Measurements from ENCODE around the gene RASAL2.

RASAL2 gene

DNA sequence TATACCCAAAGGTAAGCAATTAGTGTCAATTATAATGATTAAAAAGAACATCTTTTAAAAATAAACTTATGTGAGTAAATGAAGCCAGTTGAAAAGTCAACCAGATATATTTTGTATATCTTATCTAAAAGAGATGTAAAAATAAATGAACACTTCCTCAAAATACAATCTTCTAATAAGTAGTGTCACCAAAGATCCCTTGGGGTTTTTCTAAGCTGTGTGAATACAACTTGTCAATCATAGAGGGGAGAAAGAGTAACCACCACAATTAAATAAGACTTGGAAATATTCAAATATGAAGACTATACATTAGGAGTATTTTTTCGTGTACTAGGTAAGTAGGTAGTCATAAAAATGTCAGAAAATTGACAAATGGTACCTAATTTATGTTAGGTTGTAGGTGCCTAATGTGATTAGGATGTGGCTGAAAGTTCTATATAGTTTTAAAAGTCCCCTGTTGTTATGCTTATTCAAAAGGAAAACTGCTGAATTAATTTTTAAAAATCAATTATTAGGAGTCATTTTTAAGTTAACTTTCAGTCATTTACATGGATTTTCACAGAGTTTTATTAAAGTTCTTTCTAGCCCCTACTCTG, 72.6 kb downstream of the RASAL2 start:
- TF ChIP-seq, protein P1, sequence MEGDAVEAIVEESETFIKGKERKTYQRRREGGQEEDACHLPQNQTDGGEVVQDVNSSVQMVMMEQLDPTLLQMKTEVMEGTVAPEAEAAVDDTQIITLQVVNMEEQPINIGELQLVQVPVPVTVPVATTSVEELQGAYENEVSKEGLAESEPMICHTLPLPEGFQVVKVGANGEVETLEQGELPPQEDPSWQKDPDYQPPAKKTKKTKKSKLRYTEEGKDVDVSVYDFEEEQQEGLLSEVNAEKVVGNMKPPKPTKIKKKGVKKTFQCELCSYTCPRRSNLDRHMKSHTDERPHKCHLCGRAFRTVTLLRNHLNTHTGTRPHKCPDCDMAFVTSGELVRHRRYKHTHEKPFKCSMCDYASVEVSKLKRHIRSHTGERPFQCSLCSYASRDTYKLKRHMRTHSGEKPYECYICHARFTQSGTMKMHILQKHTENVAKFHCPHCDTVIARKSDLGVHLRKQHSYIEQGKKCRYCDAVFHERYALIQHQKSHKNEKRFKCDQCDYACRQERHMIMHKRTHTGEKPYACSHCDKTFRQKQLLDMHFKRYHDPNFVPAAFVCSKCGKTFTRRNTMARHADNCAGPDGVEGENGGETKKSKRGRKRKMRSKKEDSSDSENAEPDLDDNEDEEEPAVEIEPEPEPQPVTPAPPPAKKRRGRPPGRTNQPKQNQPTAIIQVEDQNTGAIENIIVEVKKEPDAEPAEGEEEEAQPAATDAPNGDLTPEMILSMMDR (IDR thresholded peaks at IDR 0.05; ENCODE audit: control insufficient read depth, insufficient read depth, low read depth, low read length, missing control alignments) = no peak
- no peak for DNase-seq (ENCODE audit: low read depth)
- no peak overlapping the region for H3K4me3 ChIP-seq (ENCODE audit: control insufficient read depth, low read depth, low read length)

DNA sequence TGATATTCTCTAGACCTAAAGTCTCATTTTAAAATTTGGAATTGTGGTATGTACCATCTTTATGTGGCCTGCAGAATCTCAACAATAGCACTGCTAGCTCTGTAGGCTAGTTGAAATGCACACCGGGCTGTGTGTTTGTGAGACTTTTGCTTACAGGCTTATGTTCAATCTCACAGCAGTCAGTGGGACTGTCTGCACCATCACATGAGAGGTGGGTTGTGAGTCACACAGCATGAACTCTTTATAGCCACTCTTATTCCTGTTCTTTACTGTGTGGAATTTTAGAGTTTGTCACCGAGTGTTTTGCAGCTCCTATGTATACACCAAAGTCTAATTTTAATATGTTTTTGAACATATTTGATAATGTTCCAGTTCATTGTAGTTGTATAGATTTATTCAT, 74.6 kb downstream of the RASAL2 start:
- no peak overlapping the region for H3K4me3 ChIP-seq (ENCODE audit: control insufficient read depth, low read depth, low read length)
- TF ChIP-seq, protein P1 (IDR thresholded peaks at IDR 0.05; ENCODE audit: control insufficient read depth, insufficient read depth, low read depth, low read length, missing control alignments) = no peak
- DNase-seq (ENCODE audit: low read depth) = no peak

DNA sequence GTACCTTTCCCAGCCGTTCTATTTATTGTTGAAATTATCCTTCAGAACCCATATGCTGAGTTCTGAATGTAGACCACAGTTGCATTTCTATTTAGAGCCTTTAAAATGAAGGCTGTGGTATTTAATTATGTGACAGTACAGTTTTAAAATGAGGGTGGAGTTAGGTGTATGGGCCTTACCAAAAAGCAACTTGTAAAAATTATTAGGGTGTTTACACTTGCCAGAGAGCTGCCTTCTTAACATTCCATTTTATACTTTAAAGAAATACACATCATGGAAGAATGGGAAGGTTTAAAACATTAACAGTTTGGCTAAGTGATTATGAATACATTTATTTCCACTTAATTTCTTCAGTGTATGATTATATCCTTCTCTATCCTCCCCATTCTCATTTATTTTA, 75.7 kb downstream of the RASAL2 start:
- TF ChIP-seq, protein P1 (IDR thresholded peaks at IDR 0.05; ENCODE audit: control insufficient read depth, insufficient read depth, low read depth, low read length, missing control alignments) = no peak

DNA sequence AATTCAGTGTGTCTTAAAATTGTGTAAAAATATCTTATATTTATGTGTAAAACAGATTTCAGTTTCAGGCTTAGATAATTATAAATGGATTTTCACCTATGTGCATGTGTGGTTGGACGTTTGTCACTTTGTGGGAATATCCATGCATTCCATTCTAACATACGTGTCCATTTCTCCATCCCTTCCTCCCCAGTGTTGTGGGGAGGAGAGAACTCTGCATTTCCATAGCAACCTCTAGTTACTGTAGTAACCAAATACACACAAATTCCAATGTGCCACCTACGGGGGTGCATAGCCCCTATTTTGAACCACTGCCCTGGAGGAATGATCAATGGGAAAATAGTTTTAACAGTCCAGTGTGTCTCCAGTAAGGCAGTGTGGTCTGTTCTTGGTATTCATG, 79.0 kb downstream of the RASAL2 start:
- no peak overlapping the region for H3K4me3 ChIP-seq (ENCODE audit: control insufficient read depth, low read depth, low read length)
- no peak for DNase-seq (ENCODE audit: low read depth)
- TF ChIP-seq, protein P1 (IDR thresholded peaks at IDR 0.05; ENCODE audit: control insufficient read depth, insufficient read depth, low read depth, low read length, missing control alignments) = no peak

More for the DNA sequence above, 75.7 kb downstream of the RASAL2 start:
- no peak overlapping the region for H3K4me3 ChIP-seq (ENCODE audit: control insufficient read depth, low read depth, low read length)
- no peak for DNase-seq (ENCODE audit: low read depth)

DNA sequence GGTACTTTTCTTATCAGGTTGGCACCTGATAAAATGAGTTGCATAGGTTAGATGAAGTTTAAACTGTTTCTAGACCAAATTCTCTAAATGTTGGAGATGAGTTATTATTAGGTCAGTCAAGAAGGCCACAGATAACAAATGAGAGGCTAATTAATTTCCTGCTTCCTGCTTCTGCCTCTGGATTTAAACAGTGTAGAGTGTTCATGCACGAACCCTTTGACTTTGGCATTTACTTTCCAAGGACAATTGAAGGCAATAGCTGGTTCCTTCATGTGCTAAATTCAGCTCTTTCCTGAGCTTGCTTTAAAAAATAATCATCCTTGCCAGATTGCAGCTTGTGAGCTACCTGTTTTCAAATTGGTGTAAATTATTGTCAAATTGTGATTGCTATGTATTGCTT, 80.6 kb downstream of the RASAL2 start:
- DNase-seq (ENCODE audit: low read depth) = no peak
- no peak overlapping the region for H3K4me3 ChIP-seq (ENCODE audit: control insufficient read depth, low read depth, low read length)
- TF ChIP-seq, protein P1 (IDR thresholded peaks at IDR 0.05; ENCODE audit: control insufficient read depth, insufficient read depth, low read depth, low read length, missing control alignments) = no peak

DNA sequence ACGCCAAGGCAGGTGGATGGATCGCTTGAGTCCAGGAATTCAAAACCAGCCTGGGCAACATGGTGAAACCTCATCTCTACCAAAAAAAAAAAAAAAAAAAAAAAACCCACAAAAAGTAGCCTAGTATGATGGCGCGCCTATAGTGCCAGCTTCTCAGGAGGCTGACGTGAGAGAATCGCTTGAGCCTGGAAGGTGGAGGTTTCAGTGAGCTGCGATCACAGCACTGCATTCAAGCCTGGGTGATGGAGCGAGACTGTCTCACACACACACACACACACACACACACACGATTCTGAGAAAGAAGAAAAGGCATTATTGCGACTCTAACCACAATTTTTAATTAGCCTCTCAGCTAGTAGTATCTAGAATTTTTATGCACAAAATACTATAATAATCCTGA, 86.5 kb downstream of the RASAL2 start:
- H3K4me3 ChIP-seq (ENCODE audit: control insufficient read depth, low read depth, low read length) = no peak overlapping the region
- no peak for DNase-seq (ENCODE audit: low read depth)
- TF ChIP-seq, protein P1 (IDR thresholded peaks at IDR 0.05; ENCODE audit: control insufficient read depth, insufficient read depth, low read depth, low read length, missing control alignments) = no peak

DNA sequence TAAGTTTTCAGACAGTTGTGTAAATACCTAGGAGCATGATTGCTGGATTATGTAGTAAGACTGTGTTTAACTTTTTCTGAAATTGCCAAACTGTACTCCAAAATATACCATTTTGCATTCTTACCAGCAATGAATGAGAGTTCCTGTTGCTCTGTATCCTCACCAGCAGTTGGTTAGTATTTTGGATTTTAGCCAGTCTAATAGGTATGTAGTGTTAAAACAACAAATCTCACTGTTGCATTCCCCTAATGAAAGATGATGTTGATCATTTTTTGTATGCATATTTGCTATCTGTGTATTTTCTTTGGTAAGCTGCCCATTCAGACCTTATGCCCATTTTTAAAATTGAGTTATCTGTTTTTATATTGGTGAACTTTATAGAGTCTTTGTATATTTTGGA, 89.9 kb downstream of the RASAL2 start:
- TF ChIP-seq, protein P1 (IDR thresholded peaks at IDR 0.05; ENCODE audit: control insufficient read depth, insufficient read depth, low read depth, low read length, missing control alignments) = no peak

More for the DNA sequence above, 89.9 kb downstream of the RASAL2 start:
- H3K4me3 ChIP-seq (ENCODE audit: control insufficient read depth, low read depth, low read length) = no peak overlapping the region
- DNase-seq (ENCODE audit: low read depth) = no peak
